GM12878 (cell line): ENCODE results near the gene IP6K3.

Experiments used
- GABPA ChIP-seq: IDR thresholded peaks from 2 replicates; pipeline ENCODE4 v1.6.1; 2014; ENCODE audit warnings: antibody characterized with exemption, low read depth, mild to moderate bottlenecking, inconsistent platforms
- NR2C1 ChIP-seq: fragments of 450-650 bp; IDR thresholded peaks from 2 replicates; pipeline ENCODE4 v1.6.1; 2017; ENCODE audit warnings: antibody characterized with exemption, mild to moderate bottlenecking, moderate library complexity
- POLR2AphosphoS5 ChIP-seq: IDR thresholded peaks from 2 replicates; pipeline ENCODE4 v1.6.1; 2011; ENCODE audit warnings: mild to moderate bottlenecking, low read length, inconsistent platforms
- SMC3 ChIP-seq: IDR thresholded peaks from 2 replicates; pipeline ENCODE4 v1.6.1; 2011; ENCODE audit warnings: low read length, improper control_type of control experiment, borderline replicate concordance
- SRF ChIP-seq, 2 experiments: IDR thresholded peaks; 2 replicates each; pipeline ENCODE4 v1.6.1; 2011; ENCODE audit warnings: low read depth in 2 of 2, low read length in 2 of 2, mild to moderate bottlenecking in 1 of 2, moderate library complexity in 1 of 2
- STAT3 ChIP-seq: IDR thresholded peaks from 2 replicates; pipeline ENCODE4 v1.6.1; 2011; ENCODE audit warnings: low read depth, low read length, improper control_type of control experiment
- TCF12 ChIP-seq: IDR thresholded peaks from 2 replicates; pipeline ENCODE4 v1.6.1; 2011; ENCODE audit warnings: low read depth, mild to moderate bottlenecking, low read length
- YY1 ChIP-seq: IDR thresholded peaks from 2 replicates; pipeline ENCODE4 v1.6.1; 2011; ENCODE audit warnings: low read depth, mild to moderate bottlenecking, low read length
- TF ChIP-seq, protein P1 (sequence below), 3 experiments: IDR thresholded peaks in 2 of 3; conservative IDR thresholded peaks in 1 of 3; 2 replicates each; pipeline ENCODE4 v1.5.1; 2011; ENCODE audit warnings: low read depth in 3 of 3, low read length in 3 of 3, mild to moderate bottlenecking in 3 of 3, control low read depth in 2 of 3, moderate library complexity in 2 of 3, inconsistent platforms in 1 of 3, mixed read lengths in 1 of 3; ENCODE audit not compliant: control insufficient read depth in 2 of 3, insufficient read depth in 1 of 3; ENCODE audit errors: extremely low read depth in 1 of 3
- TF ChIP-seq, protein P2 (sequence below): fragments of 450-650 bp; formaldehyde crosslinking; IDR thresholded peaks from 2 replicates; pipeline ENCODE4 v1.4.0; 2020; ENCODE audit warnings: mild to moderate bottlenecking, moderate library complexity
- TF ChIP-seq, protein P3 (sequence below): fragments of 450-650 bp; IDR thresholded peaks from 2 replicates; pipeline ENCODE4 v1.6.1; 2017; ENCODE audit warnings: antibody characterized with exemption, mild to moderate bottlenecking, moderate library complexity
- TF ChIP-seq, protein P4 (sequence below): fragments of 450-650 bp; IDR thresholded peaks from 2 replicates; pipeline ENCODE4 v1.6.1; 2014; ENCODE audit warnings: mild to moderate bottlenecking
- TF ChIP-seq, protein P5 (sequence below): fragments of 450-650 bp; IDR thresholded peaks from 2 replicates; pipeline ENCODE4 v1.6.1; 2018; ENCODE audit warnings: mild to moderate bottlenecking, low read depth, moderate library complexity; ENCODE audit not compliant: partially characterized antibody

DNA sequence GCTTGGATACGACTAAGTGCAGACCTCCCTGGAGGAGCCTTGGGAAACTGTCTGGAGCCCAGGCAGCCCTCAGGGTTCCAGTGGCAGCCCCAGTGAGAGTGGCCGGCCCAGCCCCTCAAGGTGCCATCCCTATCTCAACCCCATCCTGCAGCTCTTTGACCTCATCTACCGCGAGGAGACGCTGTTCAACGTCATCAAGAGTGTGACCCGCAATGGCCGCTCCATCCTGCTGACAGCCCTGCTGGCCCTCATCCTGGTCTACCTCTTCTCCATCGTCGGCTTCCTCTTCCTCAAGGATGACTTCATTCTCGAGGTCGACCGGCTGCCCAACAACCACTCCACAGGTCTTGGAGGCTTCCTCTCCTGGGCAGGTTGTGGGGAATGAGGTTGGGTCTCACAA, 55.9 kb downstream of the IP6K3 start:
- no peak for TF ChIP-seq TCF12
- TF ChIP-seq SMC3, result no peak
- TF ChIP-seq, protein P1, sequence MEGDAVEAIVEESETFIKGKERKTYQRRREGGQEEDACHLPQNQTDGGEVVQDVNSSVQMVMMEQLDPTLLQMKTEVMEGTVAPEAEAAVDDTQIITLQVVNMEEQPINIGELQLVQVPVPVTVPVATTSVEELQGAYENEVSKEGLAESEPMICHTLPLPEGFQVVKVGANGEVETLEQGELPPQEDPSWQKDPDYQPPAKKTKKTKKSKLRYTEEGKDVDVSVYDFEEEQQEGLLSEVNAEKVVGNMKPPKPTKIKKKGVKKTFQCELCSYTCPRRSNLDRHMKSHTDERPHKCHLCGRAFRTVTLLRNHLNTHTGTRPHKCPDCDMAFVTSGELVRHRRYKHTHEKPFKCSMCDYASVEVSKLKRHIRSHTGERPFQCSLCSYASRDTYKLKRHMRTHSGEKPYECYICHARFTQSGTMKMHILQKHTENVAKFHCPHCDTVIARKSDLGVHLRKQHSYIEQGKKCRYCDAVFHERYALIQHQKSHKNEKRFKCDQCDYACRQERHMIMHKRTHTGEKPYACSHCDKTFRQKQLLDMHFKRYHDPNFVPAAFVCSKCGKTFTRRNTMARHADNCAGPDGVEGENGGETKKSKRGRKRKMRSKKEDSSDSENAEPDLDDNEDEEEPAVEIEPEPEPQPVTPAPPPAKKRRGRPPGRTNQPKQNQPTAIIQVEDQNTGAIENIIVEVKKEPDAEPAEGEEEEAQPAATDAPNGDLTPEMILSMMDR (IDR thresholded peaks at IDR 0.05 in 2 of 3, conservative IDR thresholded peaks at IDR 0.05 in 1 of 3; ENCODE audit: control insufficient read depth in 2 of 3, extremely low read depth in 1 of 3, insufficient read depth in 1 of 3, low read depth in 3 of 3, low read length in 3 of 3), result no peak
- TF ChIP-seq GABPA, result no peak
- TF ChIP-seq, protein P2, sequence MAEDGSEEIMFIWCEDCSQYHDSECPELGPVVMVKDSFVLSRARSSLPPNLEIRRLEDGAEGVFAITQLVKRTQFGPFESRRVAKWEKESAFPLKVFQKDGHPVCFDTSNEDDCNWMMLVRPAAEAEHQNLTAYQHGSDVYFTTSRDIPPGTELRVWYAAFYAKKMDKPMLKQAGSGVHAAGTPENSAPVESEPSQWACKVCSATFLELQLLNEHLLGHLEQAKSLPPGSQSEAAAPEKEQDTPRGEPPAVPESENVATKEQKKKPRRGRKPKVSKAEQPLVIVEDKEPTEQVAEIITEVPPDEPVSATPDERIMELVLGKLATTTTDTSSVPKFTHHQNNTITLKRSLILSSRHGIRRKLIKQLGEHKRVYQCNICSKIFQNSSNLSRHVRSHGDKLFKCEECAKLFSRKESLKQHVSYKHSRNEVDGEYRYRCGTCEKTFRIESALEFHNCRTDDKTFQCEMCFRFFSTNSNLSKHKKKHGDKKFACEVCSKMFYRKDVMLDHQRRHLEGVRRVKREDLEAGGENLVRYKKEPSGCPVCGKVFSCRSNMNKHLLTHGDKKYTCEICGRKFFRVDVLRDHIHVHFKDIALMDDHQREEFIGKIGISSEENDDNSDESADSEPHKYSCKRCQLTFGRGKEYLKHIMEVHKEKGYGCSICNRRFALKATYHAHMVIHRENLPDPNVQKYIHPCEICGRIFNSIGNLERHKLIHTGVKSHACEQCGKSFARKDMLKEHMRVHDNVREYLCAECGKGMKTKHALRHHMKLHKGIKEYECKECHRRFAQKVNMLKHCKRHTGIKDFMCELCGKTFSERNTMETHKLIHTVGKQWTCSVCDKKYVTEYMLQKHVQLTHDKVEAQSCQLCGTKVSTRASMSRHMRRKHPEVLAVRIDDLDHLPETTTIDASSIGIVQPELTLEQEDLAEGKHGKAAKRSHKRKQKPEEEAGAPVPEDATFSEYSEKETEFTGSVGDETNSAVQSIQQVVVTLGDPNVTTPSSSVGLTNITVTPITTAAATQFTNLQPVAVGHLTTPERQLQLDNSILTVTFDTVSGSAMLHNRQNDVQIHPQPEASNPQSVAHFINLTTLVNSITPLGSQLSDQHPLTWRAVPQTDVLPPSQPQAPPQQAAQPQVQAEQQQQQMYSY, result no peak
- no peak for TF ChIP-seq STAT3
- TF ChIP-seq, protein P3, sequence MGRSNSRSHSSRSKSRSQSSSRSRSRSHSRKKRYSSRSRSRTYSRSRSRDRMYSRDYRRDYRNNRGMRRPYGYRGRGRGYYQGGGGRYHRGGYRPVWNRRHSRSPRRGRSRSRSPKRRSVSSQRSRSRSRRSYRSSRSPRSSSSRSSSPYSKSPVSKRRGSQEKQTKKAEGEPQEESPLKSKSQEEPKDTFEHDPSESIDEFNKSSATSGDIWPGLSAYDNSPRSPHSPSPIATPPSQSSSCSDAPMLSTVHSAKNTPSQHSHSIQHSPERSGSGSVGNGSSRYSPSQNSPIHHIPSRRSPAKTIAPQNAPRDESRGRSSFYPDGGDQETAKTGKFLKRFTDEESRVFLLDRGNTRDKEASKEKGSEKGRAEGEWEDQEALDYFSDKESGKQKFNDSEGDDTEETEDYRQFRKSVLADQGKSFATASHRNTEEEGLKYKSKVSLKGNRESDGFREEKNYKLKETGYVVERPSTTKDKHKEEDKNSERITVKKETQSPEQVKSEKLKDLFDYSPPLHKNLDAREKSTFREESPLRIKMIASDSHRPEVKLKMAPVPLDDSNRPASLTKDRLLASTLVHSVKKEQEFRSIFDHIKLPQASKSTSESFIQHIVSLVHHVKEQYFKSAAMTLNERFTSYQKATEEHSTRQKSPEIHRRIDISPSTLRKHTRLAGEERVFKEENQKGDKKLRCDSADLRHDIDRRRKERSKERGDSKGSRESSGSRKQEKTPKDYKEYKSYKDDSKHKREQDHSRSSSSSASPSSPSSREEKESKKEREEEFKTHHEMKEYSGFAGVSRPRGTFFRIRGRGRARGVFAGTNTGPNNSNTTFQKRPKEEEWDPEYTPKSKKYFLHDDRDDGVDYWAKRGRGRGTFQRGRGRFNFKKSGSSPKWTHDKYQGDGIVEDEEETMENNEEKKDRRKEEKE, result no peak
- no peak for TF ChIP-seq YY1
- TF ChIP-seq POLR2AphosphoS5, result no peak
- TF ChIP-seq SRF (IDR thresholded peaks at IDR 0.05; ENCODE audit: low read depth in 2 of 2, low read length in 2 of 2), result no peak
- TF ChIP-seq NR2C1, result no peak
- TF ChIP-seq, protein P4, sequence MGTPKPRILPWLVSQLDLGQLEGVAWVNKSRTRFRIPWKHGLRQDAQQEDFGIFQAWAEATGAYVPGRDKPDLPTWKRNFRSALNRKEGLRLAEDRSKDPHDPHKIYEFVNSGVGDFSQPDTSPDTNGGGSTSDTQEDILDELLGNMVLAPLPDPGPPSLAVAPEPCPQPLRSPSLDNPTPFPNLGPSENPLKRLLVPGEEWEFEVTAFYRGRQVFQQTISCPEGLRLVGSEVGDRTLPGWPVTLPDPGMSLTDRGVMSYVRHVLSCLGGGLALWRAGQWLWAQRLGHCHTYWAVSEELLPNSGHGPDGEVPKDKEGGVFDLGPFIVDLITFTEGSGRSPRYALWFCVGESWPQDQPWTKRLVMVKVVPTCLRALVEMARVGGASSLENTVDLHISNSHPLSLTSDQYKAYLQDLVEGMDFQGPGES, result no peak
- TF ChIP-seq, protein P5, sequence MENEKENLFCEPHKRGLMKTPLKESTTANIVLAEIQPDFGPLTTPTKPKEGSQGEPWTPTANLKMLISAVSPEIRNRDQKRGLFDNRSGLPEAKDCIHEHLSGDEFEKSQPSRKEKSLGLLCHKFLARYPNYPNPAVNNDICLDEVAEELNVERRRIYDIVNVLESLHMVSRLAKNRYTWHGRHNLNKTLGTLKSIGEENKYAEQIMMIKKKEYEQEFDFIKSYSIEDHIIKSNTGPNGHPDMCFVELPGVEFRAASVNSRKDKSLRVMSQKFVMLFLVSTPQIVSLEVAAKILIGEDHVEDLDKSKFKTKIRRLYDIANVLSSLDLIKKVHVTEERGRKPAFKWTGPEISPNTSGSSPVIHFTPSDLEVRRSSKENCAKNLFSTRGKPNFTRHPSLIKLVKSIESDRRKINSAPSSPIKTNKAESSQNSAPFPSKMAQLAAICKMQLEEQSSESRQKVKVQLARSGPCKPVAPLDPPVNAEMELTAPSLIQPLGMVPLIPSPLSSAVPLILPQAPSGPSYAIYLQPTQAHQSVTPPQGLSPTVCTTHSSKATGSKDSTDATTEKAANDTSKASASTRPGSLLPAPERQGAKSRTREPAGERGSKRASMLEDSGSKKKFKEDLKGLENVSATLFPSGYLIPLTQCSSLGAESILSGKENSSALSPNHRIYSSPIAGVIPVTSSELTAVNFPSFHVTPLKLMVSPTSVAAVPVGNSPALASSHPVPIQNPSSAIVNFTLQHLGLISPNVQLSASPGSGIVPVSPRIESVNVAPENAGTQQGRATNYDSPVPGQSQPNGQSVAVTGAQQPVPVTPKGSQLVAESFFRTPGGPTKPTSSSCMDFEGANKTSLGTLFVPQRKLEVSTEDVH, result no peak
